ENCODE results near the gene CCT4.

GRCh38 chr2:61937098-61937497 is 48.6 kb upstream of the CCT4 start:
- TF ChIP-seq, protein P1, sequence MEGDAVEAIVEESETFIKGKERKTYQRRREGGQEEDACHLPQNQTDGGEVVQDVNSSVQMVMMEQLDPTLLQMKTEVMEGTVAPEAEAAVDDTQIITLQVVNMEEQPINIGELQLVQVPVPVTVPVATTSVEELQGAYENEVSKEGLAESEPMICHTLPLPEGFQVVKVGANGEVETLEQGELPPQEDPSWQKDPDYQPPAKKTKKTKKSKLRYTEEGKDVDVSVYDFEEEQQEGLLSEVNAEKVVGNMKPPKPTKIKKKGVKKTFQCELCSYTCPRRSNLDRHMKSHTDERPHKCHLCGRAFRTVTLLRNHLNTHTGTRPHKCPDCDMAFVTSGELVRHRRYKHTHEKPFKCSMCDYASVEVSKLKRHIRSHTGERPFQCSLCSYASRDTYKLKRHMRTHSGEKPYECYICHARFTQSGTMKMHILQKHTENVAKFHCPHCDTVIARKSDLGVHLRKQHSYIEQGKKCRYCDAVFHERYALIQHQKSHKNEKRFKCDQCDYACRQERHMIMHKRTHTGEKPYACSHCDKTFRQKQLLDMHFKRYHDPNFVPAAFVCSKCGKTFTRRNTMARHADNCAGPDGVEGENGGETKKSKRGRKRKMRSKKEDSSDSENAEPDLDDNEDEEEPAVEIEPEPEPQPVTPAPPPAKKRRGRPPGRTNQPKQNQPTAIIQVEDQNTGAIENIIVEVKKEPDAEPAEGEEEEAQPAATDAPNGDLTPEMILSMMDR (conservative IDR thresholded peaks at IDR 0.05) = no peak
- TF ChIP-seq ZFX (IDR thresholded peaks at IDR 0.05) = no peak

Data from C4-2B (cell line).